ENCODE results near the gene NCOA7. TPM values are rescaled to one million over a fixed set of nuclear protein-coding genes. Genes with fewer than 3 reads are reported as not detected.

The NCOA7 gene
- total and polyA plus RNA-seq, 2 of the 8 experiments (the other 6 are each of a cell fraction or from before 2014, with no cell fraction given), result 2.6 to 10.7 TPM

DNA sequence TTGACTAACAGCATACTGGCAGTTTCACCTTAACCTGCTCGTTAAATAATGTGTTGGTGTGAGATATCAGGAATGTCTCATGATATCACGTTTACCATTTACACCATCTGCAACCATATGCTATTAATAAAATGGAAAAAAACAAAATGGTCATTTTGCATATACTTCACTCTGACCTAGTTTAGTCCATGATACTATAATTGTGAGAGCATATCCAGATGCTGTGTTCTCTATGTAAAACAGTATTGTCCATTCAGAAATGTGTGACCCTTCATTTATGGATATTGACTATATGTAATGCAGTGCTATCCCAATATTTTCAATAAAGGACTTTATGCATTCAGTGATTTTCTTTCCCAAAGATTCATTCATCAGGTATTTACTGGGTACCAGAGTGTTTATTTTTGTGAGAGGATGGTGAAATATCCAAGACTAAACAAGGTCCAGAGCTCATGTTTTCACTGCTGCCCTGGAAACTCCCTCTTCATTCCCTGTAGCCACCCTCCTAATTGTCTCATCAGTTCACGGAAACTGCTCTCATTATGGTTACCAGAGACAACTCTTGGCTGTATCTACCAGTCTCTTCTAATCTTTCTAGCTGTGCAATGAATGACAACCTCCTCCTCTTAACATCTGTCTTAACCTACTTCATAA is 140.1 kb downstream of the NCOA7 start:
- Histone ChIP-seq H3K9me3 (ENCODE audit: insufficient read depth in 2 of 2, low read depth in 1 of 2, low read length in 1 of 2) (no peaks in the 10 kb centered on the region), H2BK20ac (ENCODE audit: low read length) (no peak overlapping the region), H4K8ac (ENCODE audit: extremely low read depth, insufficient read depth, low read length) (no peak overlapping the region), H3K4me2 (ENCODE audit: insufficient read depth in 1 of 2, low read depth in 2 of 2, low read length in 2 of 2) (no peak overlapping the region), H4K20me1 (replicated peaks in 1 of 2; ENCODE audit: control insufficient read depth in 1 of 2, insufficient read depth in 2 of 2, low read length in 2 of 2) (no peaks in the 10 kb centered on the region), H3K9ac (replicated peaks in 1 of 4; ENCODE audit: extremely low read depth in 1 of 4, low read depth in 3 of 4, low read length in 3 of 4) (peak overlapping the region in 1 of 4 experiments; percentile 43; a peak in 1 of 7 replicates), H3K36me3 (ENCODE audit: control insufficient read depth in 2 of 4, insufficient read depth in 4 of 4, low read length in 3 of 4) (no peaks in the 10 kb centered on the region), H4K91ac (replicated peaks; ENCODE audit: insufficient read length, low read length) (no peak overlapping the region), H2BK15ac (ENCODE audit: low read length) (no peak overlapping the region), H3K18ac (ENCODE audit: extremely low read depth, low read length) (no peak overlapping the region), H2BK5ac (ENCODE audit: low read depth, low read length) (no peak overlapping the region), H3K23me2 (ENCODE audit: low read depth, low read length) (no peaks in the 10 kb centered on the region), H3K4me1 (replicated peaks in 1 of 4; ENCODE audit: control insufficient read depth in 3 of 4, insufficient read depth in 4 of 4, low read length in 3 of 4) (no peaks in the 10 kb centered on the region), H3K4ac (replicated peaks; ENCODE audit: insufficient read length, low read depth, low read length) (no peak overlapping the region), H3K14ac (ENCODE audit: insufficient read length) (no peak overlapping the region), H2AK5ac (ENCODE audit: low read depth, low read length) (no peak overlapping the region), H3K27me3 (replicated peaks in 1 of 4; ENCODE audit: control insufficient read depth in 3 of 4, extremely low read depth in 1 of 4, insufficient read depth in 3 of 4, low read length in 3 of 4) (no peaks in the 10 kb centered on the region), H2BK120ac (replicated peaks; ENCODE audit: low read depth, low read length) (no peak overlapping the region), H3K56ac (replicated peaks; ENCODE audit: insufficient read length, low read depth, low read length) (no peak overlapping the region), H2BK12ac (ENCODE audit: low read depth, low read length) (no peak overlapping the region), H3K79me1 (ENCODE audit: low read depth, low read length) (no peaks in the 10 kb centered on the region), H4K5ac (ENCODE audit: insufficient read length, low read depth, low read length) (no peak overlapping the region), H3K4me3 (ENCODE audit: extremely low read depth in 1 of 4, insufficient read depth in 2 of 4, low read depth in 3 of 4, low read length in 4 of 4) (no peak overlapping the region), H3K79me2 (ENCODE audit: control insufficient read depth in 1 of 2, insufficient read depth in 2 of 2, low read length in 2 of 2) (no peaks in the 10 kb centered on the region), H2AFZ (ENCODE audit: low read length) (no peak overlapping the region), H3K27ac (ENCODE audit: low read depth, low read length) (no peak overlapping the region), H3K23ac (ENCODE audit: insufficient read length) (no peak overlapping the region)
- 86% methylated on average over 3 of the region's 3 CpGs; no CpG with 5 or more reads in 1 of the 2 experiments for WGBS, 2 experiments (ENCODE audit: extremely low coverage in 1 of 2, insufficient coverage in 1 of 2, insufficient read length in 1 of 2, insufficient replicate concordance in 2 of 2, low coverage in 1 of 2, low lambda C conversion rate in 2 of 2, missing lambda C conversion rate in 1 of 2)
- CTCF ChIA-PET (ENCODE audit: partially characterized antibody), result interaction anchor here (1.6 to 1.8 kb wide), 2 partner anchors 24 to 43 kb away, joined by 3 to 4 read pairs; no protein-coding TSS in a partner anchor
- DNase-seq (ENCODE audit: low read depth in 1 of 2, low spot score in 2 of 2) (no peak), FAIRE-seq (no peak)
- POLR2A ChIA-PET (ENCODE audit: partially characterized antibody), result no interaction called here
- no peak for TF ChIP-seq TCF12 (IDR thresholded peaks at IDR 0.05; ENCODE audit: low read depth, low read length)
- TF ChIP-seq SUZ12 (IDR thresholded peaks at IDR 0.05; ENCODE audit: low read length), result no peak
- TF ChIP-seq KDM1A (IDR thresholded peaks at IDR 0.05; ENCODE audit: borderline replicate concordance, low read length), result no peak
- no peak for TF ChIP-seq JUN (IDR thresholded peaks at IDR 0.05; ENCODE audit: low read depth, low read length)
- no peak for TF ChIP-seq POU5F1 (IDR thresholded peaks at IDR 0.05; ENCODE audit: low read depth, low read length)
- no peak for TF ChIP-seq ASH2L (IDR thresholded peaks at IDR 0.05; ENCODE audit: low read length)
- TF ChIP-seq CHD2 (IDR thresholded peaks at IDR 0.05; ENCODE audit: low read length), result no peak
- TF ChIP-seq HDAC2 (IDR thresholded peaks at IDR 0.05; ENCODE audit: borderline replicate concordance in 1 of 2, low read depth in 2 of 2, low read length in 2 of 2), result no peak
- TF ChIP-seq BACH1 (IDR thresholded peaks at IDR 0.05; ENCODE audit: low read length), result no peak
- no peak for TF ChIP-seq BRCA1 (IDR thresholded peaks at IDR 0.05; ENCODE audit: low read depth, low read length)
- no peak for TF ChIP-seq E2F6 (IDR thresholded peaks at IDR 0.05)
